ENCODE results near the gene TSPY1. TPM values are rescaled to one million over a fixed set of nuclear protein-coding genes. Genes with fewer than 3 reads are reported as not detected.
"Not testable (repeated sequence)": the region's sequence is repeated elsewhere in the genome, so short reads cannot be mapped to it uniquely, and the experiment has no call there.

TSPY1 gene, protein sequence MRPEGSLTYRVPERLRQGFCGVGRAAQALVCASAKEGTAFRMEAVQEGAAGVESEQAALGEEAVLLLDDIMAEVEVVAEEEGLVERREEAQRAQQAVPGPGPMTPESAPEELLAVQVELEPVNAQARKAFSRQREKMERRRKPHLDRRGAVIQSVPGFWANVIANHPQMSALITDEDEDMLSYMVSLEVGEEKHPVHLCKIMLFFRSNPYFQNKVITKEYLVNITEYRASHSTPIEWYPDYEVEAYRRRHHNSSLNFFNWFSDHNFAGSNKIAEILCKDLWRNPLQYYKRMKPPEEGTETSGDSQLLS
- not detected for polyA plus RNA-seq (ENCODE audit: insufficient read length in 4 of 4)

DNA sequence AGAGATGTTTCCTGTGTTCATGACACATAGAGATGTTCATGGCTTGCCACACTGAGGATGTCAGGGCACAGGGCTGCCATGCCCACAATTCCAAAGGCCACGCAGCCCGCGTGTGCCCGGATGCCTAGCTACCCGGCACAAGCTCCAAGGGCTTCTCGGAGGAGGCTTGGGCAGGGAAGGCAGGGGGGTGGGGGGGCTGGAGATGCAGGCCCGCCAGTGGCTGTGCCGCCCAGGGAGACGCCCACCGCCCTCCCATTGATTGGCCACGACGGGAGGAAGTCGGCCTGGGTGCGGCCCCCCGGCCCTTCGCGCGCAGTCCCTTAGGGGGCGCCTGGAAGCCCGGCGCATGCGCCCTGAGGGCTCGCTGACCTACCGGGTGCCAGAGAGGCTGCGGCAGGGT is at the start of gene TSPY1:
TSS of gene TSPY1 (plus strand) at position 301 of the 400 bp plus-strand sequence. CDS start at position 347, 46 bp downstream.
- not testable (repeated sequence) for DNase-seq (ENCODE audit: low read depth in 4 of 4, low spot score in 3 of 4)

DNA sequence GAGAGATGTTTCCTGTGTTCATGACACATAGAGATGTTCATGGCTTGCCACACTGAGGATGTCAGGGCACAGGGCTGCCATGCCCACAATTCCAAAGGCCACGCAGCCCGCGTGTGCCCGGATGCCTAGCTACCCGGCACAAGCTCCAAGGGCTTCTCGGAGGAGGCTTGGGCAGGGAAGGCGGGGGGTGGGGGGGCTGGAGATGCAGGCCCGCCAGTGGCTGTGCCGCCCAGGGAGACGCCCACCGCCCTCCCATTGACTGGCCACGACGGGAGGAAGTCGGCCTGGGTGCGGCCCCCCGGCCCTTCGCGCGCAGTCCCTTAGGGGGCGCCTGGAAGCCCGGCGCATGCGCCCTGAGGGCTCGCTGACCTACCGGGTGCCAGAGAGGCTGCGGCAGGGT is 20.2 kb downstream of the TSPY1 start, which contains the start of gene TSPY9:
TSS of gene TSPY9 (plus strand) at position 301 of the 400 bp plus-strand sequence. CDS start at position 347, 46 bp downstream.
- DNase-seq (ENCODE audit: low read depth in 4 of 4, low spot score in 3 of 4) = not testable (repeated sequence)

GRCh38 chrY:9504396-9504795 is 37.6 kb downstream of the TSPY1 start:
- not testable (repeated sequence) for DNase-seq (ENCODE audit: low read depth in 4 of 4, low spot score in 3 of 4)

DNA sequence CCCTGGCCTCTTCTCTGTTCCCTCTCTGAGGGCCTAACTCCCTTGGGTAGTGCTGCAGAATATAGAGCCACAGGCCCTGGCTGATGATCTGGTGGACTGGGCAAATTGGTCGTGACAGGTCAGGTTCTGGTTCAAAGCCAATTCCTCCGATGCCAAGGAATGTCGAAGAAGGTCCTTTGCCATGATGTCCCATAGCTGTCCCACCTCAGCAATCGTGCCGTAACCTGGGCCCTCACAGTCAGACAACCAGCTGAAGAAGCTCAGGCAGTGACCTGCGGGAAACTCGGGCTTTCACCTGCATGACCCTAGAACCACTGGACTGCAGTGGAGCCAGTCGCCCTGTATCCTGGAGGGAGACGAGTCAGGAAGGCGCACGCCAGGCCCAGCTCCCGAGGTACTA is 49.5 kb downstream of the TSPY1 start:
- DNase-seq (ENCODE audit: low read depth in 4 of 4, low spot score in 3 of 4) = not testable (repeated sequence)

Other genes starting within 250 kb of the TSPY1 start
- not detected for gene TSPY4, start 129.5 kb upstream of the TSPY1 start, polyA plus RNA-seq (ENCODE audit: insufficient read length in 4 of 4)
- not detected for gene TSPY8, start 109.2 kb upstream of the TSPY1 start, polyA plus RNA-seq (ENCODE audit: insufficient read length in 4 of 4)
- not detected for gene TSPY3, start 68.5 kb upstream of the TSPY1 start, polyA plus RNA-seq (ENCODE audit: insufficient read length in 4 of 4)
- not detected for gene TSPY9, start 20.3 kb downstream of the TSPY1 start, polyA plus RNA-seq (ENCODE audit: insufficient read length in 4 of 4)
- gene TSPY10, start 60.9 kb downstream of the TSPY1 start, polyA plus RNA-seq (ENCODE audit: insufficient read length in 4 of 4) = not detected

All from right renal pelvis (tissue), 4 donors.